Naive thymus-derived CD4-positive, alpha-beta T cell (primary cell): Measurements from ENCODE around the gene ACD. TPM values are rescaled to one million over a fixed set of nuclear protein-coding genes. Genes with fewer than 3 reads are reported as not detected.

Experiments used
- ATAC-seq: fragments of 150-1000 bp; cut with Tn5 transposase; 2 replicates; pipeline ENCODE4 v1.10.0; 2021; ENCODE audit warnings: mild to moderate bottlenecking, moderate library complexity
- CTCF ChIA-PET: fragments of 350-600 bp; sonication (Branson Sonifier 250); formaldehyde crosslinking; loops from one replicate; lab custom pipeline; 2021; ENCODE audit warnings: antibody characterized with exemption; lab: Charles Lee
- POLR2A ChIA-PET: fragments of 350-600 bp; sonication (Branson Sonifier 250); formaldehyde crosslinking; loops from one replicate; lab custom pipeline; 2021; ENCODE audit warnings: antibody characterized with exemption, inconsistent platforms; lab: Charles Lee
- DNase-seq, 9 donors: peaks; one replicate each; pipeline versions ENCODE4 v3.0.0 to v3.0.0-alpha.2; 2020 to 2022; ENCODE audit warnings: mixed read lengths in 1 of 9
- H3K27ac ChIP-seq: one replicate; pipeline ENCODE4 v1.7.0; 2013; ENCODE audit warnings: mild to moderate bottlenecking, low read depth, low read length, moderate library complexity
- H3K27me3 ChIP-seq, 2 donors: one replicate each; pipeline ENCODE4 v1.7.0; 2013; ENCODE audit warnings: low read length in 2 of 2, mild to moderate bottlenecking in 2 of 2, moderate library complexity in 2 of 2; ENCODE audit not compliant: control insufficient read depth in 2 of 2, insufficient read depth in 2 of 2
- H3K36me3 ChIP-seq, 3 experiments: 1 replicate in 2 of 3; 2 replicates in 1 of 3; pipeline ENCODE4 v1.7.0; 2013; ENCODE audit warnings: low read length in 3 of 3, mild to moderate bottlenecking in 3 of 3, moderate library complexity in 1 of 3; ENCODE audit not compliant: insufficient read depth in 3 of 3, control insufficient read depth in 2 of 3
- H3K4me1 ChIP-seq, 2 donors: one replicate each; pipeline ENCODE4 v1.7.0; 2013; ENCODE audit warnings: low read length in 2 of 2, mild to moderate bottlenecking in 2 of 2, moderate library complexity in 1 of 2; ENCODE audit not compliant: control insufficient read depth in 2 of 2, insufficient read depth in 2 of 2
- H3K4me3 ChIP-seq: 2 replicates; pipeline ENCODE4 v1.7.0; 2013; ENCODE audit warnings: mild to moderate bottlenecking, low read length
- H3K9me3 ChIP-seq, 3 experiments: 1 replicate in 2 of 3; 2 replicates in 1 of 3; pipeline ENCODE4 v1.7.0; 2013; ENCODE audit warnings: low read length in 3 of 3; ENCODE audit not compliant: control insufficient read depth in 2 of 3
- H3K27ac Mint-ChIP-seq, 9 donors: one replicate each; pipeline ENCODE4 v1.8.0; 2020 to 2022; ENCODE audit warnings: mixed read lengths in 9 of 9, mild to moderate bottlenecking in 8 of 9, moderate library complexity in 5 of 9, inconsistent platforms in 2 of 9
- H3K27me3 Mint-ChIP-seq, 5 donors: one replicate each; pipeline ENCODE4 v1.8.0; 2021 to 2022; ENCODE audit warnings: mixed read lengths in 5 of 5, mild to moderate bottlenecking in 1 of 5
- H3K36me3 Mint-ChIP-seq, 5 donors: one replicate each; pipeline ENCODE4 v1.8.0; 2020 to 2022; ENCODE audit warnings: mixed read lengths in 5 of 5, mild to moderate bottlenecking in 3 of 5, inconsistent platforms in 1 of 5
- H3K4me1 Mint-ChIP-seq, 7 donors: one replicate each; pipeline ENCODE4 v1.8.0; 2020 to 2022; ENCODE audit warnings: mixed read lengths in 7 of 7, mild to moderate bottlenecking in 3 of 7, inconsistent platforms in 1 of 7
- H3K4me3 Mint-ChIP-seq, 10 donors: one replicate each; pipeline ENCODE4 v1.8.0; 2020 to 2022; ENCODE audit warnings: mild to moderate bottlenecking in 10 of 10, mixed read lengths in 10 of 10, moderate library complexity in 6 of 10, inconsistent platforms in 2 of 10
- H3K9me3 Mint-ChIP-seq, 11 donors: one replicate each; pipeline ENCODE4 v1.8.0; 2020 to 2022; ENCODE audit warnings: mixed read lengths in 11 of 11, mild to moderate bottlenecking in 4 of 11, inconsistent platforms in 1 of 11, moderate library complexity in 1 of 11
- intact Hi-C, 2 donors: fragments of 100-400 bp; cut with micrococcal nuclease; formaldehyde crosslinking; loops; one replicate each; pipeline ENCODE4 v1.15.1; 2023
- polyA plus RNA-seq, 2 donors: library from polyadenylated mRNA; unstranded; fragments of 300-500 nt; fragmentation: Illumina TruSeq; gene quantifications; one replicate each; pipeline ENCODE4 v1.2.3, GENCODE V29; 2021
- total RNA-seq, 6 experiments: library from RNA in 5 of 6; stranded (reverse) in 5 of 6; gene quantifications; 1 replicate in 5 of 6; 2 replicates in 1 of 6; pipeline ENCODE4 v1.2.3 and lab custom pipeline; 2021 to 2026

Gene ACD
- total and polyA plus RNA-seq, 7 experiments from 2014 or later = 25.4 to 44.1 (median 33.2) TPM

DNA sequence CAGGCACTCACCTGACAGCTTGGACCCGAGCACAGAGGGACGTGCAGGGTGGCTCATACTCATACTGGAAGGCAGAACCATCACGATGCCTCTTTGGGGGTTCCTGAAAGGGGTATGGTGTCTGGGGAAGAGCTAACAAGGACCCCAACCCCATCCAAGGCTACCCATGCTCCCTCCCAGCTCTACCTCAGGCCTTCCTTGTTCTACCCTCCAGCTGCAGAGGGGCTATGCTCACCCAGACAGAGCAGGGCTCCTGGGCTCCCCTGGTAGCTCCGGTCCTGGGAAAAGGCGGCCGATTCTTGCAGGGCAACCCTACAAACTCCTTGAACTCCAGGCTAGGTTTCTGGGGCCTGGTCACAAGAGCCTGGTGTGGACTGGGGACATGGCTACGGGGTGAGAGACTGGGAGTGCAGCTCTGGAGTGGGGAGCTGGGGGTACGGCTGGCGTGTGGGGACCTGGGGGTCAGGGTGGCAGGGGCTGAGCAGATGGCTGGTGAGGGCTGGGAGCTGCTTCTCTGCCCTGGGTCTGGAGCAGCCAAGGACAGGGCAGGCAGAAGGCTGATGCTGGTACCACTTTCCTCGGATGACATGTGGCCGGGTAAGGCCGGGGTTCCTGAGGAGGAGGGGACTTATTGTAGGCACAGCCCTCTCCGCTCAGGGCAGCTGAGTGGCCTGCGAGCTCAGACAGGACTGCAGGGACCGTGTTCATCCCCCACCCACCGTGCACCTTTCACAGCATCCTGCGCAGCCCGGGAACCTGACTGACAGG, 2.1 kb downstream of the ACD start:
- no peaks in the 10 kb centered on the region for H3K27me3 Mint-ChIP-seq
- CTCF ChIA-PET = interaction anchor here (0.8 to 3.1 kb wide), 7 partner anchors 10 to 141 kb away, joined by 3 to 19 read pairs (median 4); partner anchors contain the start of gene CARMIL2
- H3K9me3 Mint-ChIP-seq = peaks cover 0 to 3% (median 0%) of the 10 kb centered on the region in 11 donors
- H3K27ac Mint-ChIP-seq = peak overlapping the region in 3 of 9 donors; percentile 38 to 98 (median 65)
- H3K4me3 Mint-ChIP-seq = peak overlapping the region in 8 of 10 donors; percentile 18 to 97 (median 92)
- intact Hi-C loops = no loop called here
- Histone ChIP-seq H3K27ac (no peak overlapping the region), H3K4me3 (no peak overlapping the region), H3K9me3 (no peaks in the 10 kb centered on the region), H3K36me3 (peaks cover 0 to 60% (median 4%) of the 10 kb centered on the region in 3 experiments), H3K4me1 (peaks cover 11 to 17% of the 10 kb centered on the region in 2 donors), H3K27me3 (no peaks in the 10 kb centered on the region)
- DNase-seq = no peak
- POLR2A ChIA-PET = interaction anchor here (0.9 to 6.6 kb wide), 6 partner anchors 12 to 137 kb away, joined by 3 to 84 read pairs (median 6); partner anchors contain the start of genes CARMIL2 and CTCF
- peaks cover 12 to 28% (median 17%) of the 10 kb centered on the region in 7 donors for H3K4me1 Mint-ChIP-seq
- no peak for ATAC-seq
- peaks cover 0 to 9% (median 6%) of the 10 kb centered on the region in 5 donors for H3K36me3 Mint-ChIP-seq

- no peak for ATAC-seq
- Mint-ChIP-seq H3K27ac (peak overlapping the region in 1 of 9 donors; percentile 4), H3K36me3 (peaks cover 0 to 11% (median 8%) of the 10 kb centered on the region in 5 donors), H3K4me3 (peak overlapping the region in 2 of 10 donors; percentile 32 to 90), H3K27me3 (no peaks in the 10 kb centered on the region), H3K4me1 (peaks cover 12 to 28% (median 17%) of the 10 kb centered on the region in 7 donors), H3K9me3 (peaks cover 0 to 3% (median 0%) of the 10 kb centered on the region in 11 donors)
- Histone ChIP-seq H3K27ac (no peak overlapping the region), H3K4me1 (peaks cover 11 to 17% of the 10 kb centered on the region in 2 donors), H3K9me3 (no peaks in the 10 kb centered on the region), H3K27me3 (no peaks in the 10 kb centered on the region), H3K36me3 (peaks cover 0 to 64% (median 6%) of the 10 kb centered on the region in 3 experiments), H3K4me3 (no peak overlapping the region)
- intact Hi-C loops = no loop called here
- ChIA-PET POLR2A (interaction anchor here (1.1 to 6.6 kb wide), 2 partner anchors 11 to 94 kb away, joined by 3 to 84 read pairs; partner anchors contain the start of gene CARMIL2), CTCF (interaction anchor here (2.5 to 3.1 kb wide), 2 partner anchors 11 to 110 kb away, joined by 7 to 19 read pairs; no protein-coding TSS in a partner anchor)
- DNase-seq = no peak
These were observed 2.9 kb downstream of the ACD start for GRCh38 chr16:67657017-67657608.

- no peak overlapping the region for H3K27ac ChIP-seq
- intact Hi-C loops = no loop called here
- DNase-seq (no peak), ATAC-seq (no peak)
- no peaks in the 10 kb centered on the region for H3K27me3 ChIP-seq
- H3K9me3 ChIP-seq = no peaks in the 10 kb centered on the region
- ChIA-PET POLR2A (interaction anchor here (1.1 to 6.6 kb wide), 2 partner anchors 10 to 93 kb away, joined by 3 to 84 read pairs; partner anchors contain the start of gene CARMIL2), CTCF (no interaction called here)
- Mint-ChIP-seq H3K27me3 (no peaks in the 10 kb centered on the region), H3K9me3 (peaks cover 0 to 3% (median 0%) of the 10 kb centered on the region in 11 donors), H3K36me3 (peaks cover 0 to 14% (median 11%) of the 10 kb centered on the region in 5 donors), H3K4me3 (peak overlapping the region in 1 of 10 donors; percentile 32), H3K27ac (peak overlapping the region in 2 of 9 donors; percentile 4 to 59), H3K4me1 (peaks cover 11 to 29% (median 18%) of the 10 kb centered on the region in 7 donors)
- no peak overlapping the region for H3K4me3 ChIP-seq
- H3K36me3 ChIP-seq = peaks cover 0 to 70% (median 12%) of the 10 kb centered on the region in 3 experiments
- peaks cover 10 to 13% of the 10 kb centered on the region in 2 donors for H3K4me1 ChIP-seq
These were observed 3.6 kb downstream of the ACD start for GRCh38 chr16:67656344-67657016.

DNA sequence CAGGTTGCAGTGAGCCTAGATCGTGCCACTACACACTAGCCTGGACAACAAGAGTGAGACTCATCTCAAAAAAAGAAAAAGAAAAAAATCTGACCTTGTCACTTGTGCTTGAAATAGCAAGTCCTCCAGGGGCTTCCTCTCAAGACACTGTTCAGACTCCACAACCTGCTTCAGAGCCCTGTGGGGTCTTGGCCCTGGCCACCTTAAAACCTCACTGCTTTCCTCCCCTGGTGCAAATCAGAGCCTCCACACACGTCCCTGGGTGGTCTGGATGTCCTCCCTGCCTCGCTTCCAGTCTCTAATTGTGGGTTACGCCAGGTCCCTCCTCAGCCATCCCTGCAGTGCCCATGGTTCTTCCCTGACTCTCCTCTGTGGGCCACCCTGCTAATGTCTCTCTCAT, 4.7 kb downstream of the ACD start:
- ATAC-seq (no peak), DNase-seq (no peak)
- Histone ChIP-seq H3K9me3 (no peaks in the 10 kb centered on the region), H3K4me1 (peaks cover 6 to 8% of the 10 kb centered on the region in 2 donors), H3K4me3 (no peak overlapping the region), H3K27ac (no peak overlapping the region), H3K27me3 (no peaks in the 10 kb centered on the region), H3K36me3 (peaks cover 0 to 80% (median 23%) of the 10 kb centered on the region in 3 experiments)
- Mint-ChIP-seq H3K4me3 (no peak overlapping the region), H3K36me3 (peaks cover 6 to 22% (median 17%) of the 10 kb centered on the region in 5 donors), H3K27ac (peak overlapping the region in 8 of 9 donors; percentile 8 to 59 (median 38)), H3K27me3 (no peaks in the 10 kb centered on the region), H3K9me3 (no peaks in the 10 kb centered on the region), H3K4me1 (peaks cover 13 to 30% (median 19%) of the 10 kb centered on the region in 7 donors)
- CTCF ChIA-PET = no interaction called here
- POLR2A ChIA-PET = interaction anchor here (6.6 kb wide), 1 partner anchor 9 kb away, joined by 84 read pairs; the partner anchor contains the start of gene CARMIL2
- intact Hi-C loops = no loop called here

- intact Hi-C loops = no loop called here
- Histone ChIP-seq H3K36me3 (peaks cover 0 to 83% (median 30%) of the 10 kb centered on the region in 3 experiments), H3K27me3 (no peaks in the 10 kb centered on the region), H3K4me1 (peaks cover 6 to 8% of the 10 kb centered on the region in 2 donors), H3K9me3 (no peaks in the 10 kb centered on the region), H3K27ac (no peak overlapping the region), H3K4me3 (no peak overlapping the region)
- H3K27ac Mint-ChIP-seq = peak overlapping the region in 1 of 9 donors; percentile 80
- H3K4me3 Mint-ChIP-seq = no peak overlapping the region
- no peaks in the 10 kb centered on the region for H3K9me3 Mint-ChIP-seq
- ATAC-seq (no peak), DNase-seq (no peak)
- peaks cover 8 to 26% (median 21%) of the 10 kb centered on the region in 5 donors for H3K36me3 Mint-ChIP-seq
- H3K4me1 Mint-ChIP-seq = peaks cover 14 to 31% (median 25%) of the 10 kb centered on the region in 7 donors
- H3K27me3 Mint-ChIP-seq = no peaks in the 10 kb centered on the region
- ChIA-PET CTCF (interaction anchor here (1.1 kb wide), 1 partner anchor 13 kb away, joined by 3 read pairs; no protein-coding TSS in a partner anchor), POLR2A (interaction anchor here (0.9 kb wide), 1 partner anchor 9 kb away, joined by 3 read pairs; no protein-coding TSS in a partner anchor)
These were observed 5.6 kb downstream of the ACD start for GRCh38 chr16:67654403-67654911.
